Measurements from ENCODE around the gene N4BP2.

- no peak for TF ChIP-seq CTCF (IDR thresholded peaks at IDR 0.05; ENCODE audit: low read length)
- no peak for TF ChIP-seq EZH2 (IDR thresholded peaks at IDR 0.05; ENCODE audit: borderline replicate concordance, low read length)
These were observed 10.2 kb upstream of the N4BP2 start for GRCh38 chr4:40046311-40046980.

Data from OCI-LY1 (cell line).